Testis (tissue), 3 donors: ENCODE results near the gene LRRD1. TPM values are rescaled to one million over a fixed set of nuclear protein-coding genes. Genes with fewer than 3 reads are reported as not detected.
"Not testable (repeated sequence)": the region's sequence is repeated elsewhere in the genome, so short reads cannot be mapped to it uniquely, and the experiment has no call there.

Experiments
- DNase-seq: peaks from one replicate; pipeline ENCODE4 v3.0.0-alpha.2; 2019
- H3K27ac ChIP-seq, 2 donors: fragments of 200-600 bp; sonication (generic); one replicate each; pipeline ENCODE4 v1.5.1; 2019
- H3K27me3 ChIP-seq: fragments of 200-600 bp; sonication (generic); one replicate; pipeline ENCODE4 v1.5.1; 2019
- H3K36me3 ChIP-seq: fragments of 200-600 bp; sonication (generic); one replicate; pipeline ENCODE4 v1.5.1; 2017; ENCODE audit warnings: low read depth; ENCODE audit errors: missing control alignments
- H3K4me1 ChIP-seq: fragments of 200-600 bp; sonication (generic); one replicate; pipeline ENCODE4 v1.5.1; 2019
- H3K4me3 ChIP-seq, 2 donors: fragments of 200-600 bp; sonication (generic); one replicate each; pipeline ENCODE4 v1.5.1; 2017 to 2019
- H3K9me3 ChIP-seq: fragments of 200-600 bp; sonication (generic); one replicate; pipeline ENCODE4 v1.5.1; 2017
- POLR2A ChIP-seq: fragments of 450-650 bp; IDR thresholded peaks from one replicate; pipeline ENCODE4 v1.6.1; 2017; ENCODE audit warnings: antibody characterized with exemption, mild to moderate bottlenecking, moderate library complexity
- WGBS, 2 donors: methylation state at CpG; one replicate each; pipeline ENCODE4 v1.1.5; 2018; 5-methylcytosine and 5-hydroxymethylcytosine counted together
- intact Hi-C: fragments of 100-400 bp; cut with DNase I; formaldehyde crosslinking; loops from one replicate; pipeline ENCODE4 v1.15.1; 2023; ENCODE audit warnings: low total_unique reads
- polyA plus RNA-seq: library from polyadenylated mRNA; stranded (reverse); fragments of 350-450 nt; fragmentation: Illumina TruSeq; extraction: RNeasy Lipid Tissue Mini Kit (QIAGEN cat#74804); gene quantifications from one replicate; pipeline ENCODE4 v1.2.3, GENCODE V29; 2014; ENCODE audit warnings: low read depth, low replicate concordance; ENCODE audit not compliant: insufficient read depth
- total RNA-seq, 2 donors: library from RNA; depleted of rRNA; stranded (reverse); fragments of >200 nt; gene quantifications; one replicate each; pipeline ENCODE4 v1.2.3, GENCODE V29; 2016
- TF ChIP-seq, protein P1 (sequence below), 3 experiments: fragments of 450-650 bp in 2 of 3; fragments of 200-600 bp in 1 of 3; sonication (generic) in 1 of 3; IDR thresholded peaks; one replicate each; pipeline ENCODE4 v1.5.1; 2016 to 2019; ENCODE audit warnings: antibody characterized with exemption in 3 of 3, mild to moderate bottlenecking in 2 of 3, moderate library complexity in 1 of 3

Gene LRRD1
- total and polyA plus RNA-seq, 3 donors from 2014 or later, result 7.7 to 14.8 (median 8.7) TPM

DNA sequence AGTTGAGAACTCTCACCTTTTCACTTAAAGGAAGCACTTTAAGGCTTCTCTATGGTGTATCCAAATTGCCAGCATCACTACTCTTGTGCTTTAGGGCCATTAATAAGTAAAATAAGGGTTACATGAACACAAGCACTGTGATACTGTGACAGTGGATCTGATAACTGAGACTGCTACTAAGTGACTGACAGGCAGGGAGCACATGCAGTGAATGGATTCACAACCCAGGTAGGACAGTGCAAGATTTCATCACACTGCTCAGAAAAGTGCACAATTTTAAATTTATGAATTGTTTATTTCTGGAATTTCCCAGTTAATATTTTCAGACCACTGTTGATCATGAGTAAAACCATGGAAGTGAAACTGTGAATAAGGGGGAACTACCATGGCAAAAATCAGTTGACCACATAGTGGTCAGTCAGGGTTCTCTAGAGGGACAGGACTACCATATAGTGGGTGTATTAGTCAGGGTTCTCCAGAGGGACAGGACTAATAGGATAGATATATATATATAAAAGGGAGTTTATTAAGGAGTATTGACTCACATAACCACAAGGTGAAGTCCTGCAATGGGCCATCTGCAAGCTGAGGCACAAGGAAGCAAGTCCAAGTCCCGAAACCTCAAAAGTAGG lies 23.7 kb downstream of the LRRD1 start:
- no peak overlapping the region for H3K27ac ChIP-seq
- H3K9me3 ChIP-seq, result no peaks in the 10 kb centered on the region
- no peaks in the 10 kb centered on the region for H3K36me3 ChIP-seq
- H3K27me3 ChIP-seq, result no peaks in the 10 kb centered on the region
- TF ChIP-seq POLR2A, result no peak
- TF ChIP-seq, protein P1, sequence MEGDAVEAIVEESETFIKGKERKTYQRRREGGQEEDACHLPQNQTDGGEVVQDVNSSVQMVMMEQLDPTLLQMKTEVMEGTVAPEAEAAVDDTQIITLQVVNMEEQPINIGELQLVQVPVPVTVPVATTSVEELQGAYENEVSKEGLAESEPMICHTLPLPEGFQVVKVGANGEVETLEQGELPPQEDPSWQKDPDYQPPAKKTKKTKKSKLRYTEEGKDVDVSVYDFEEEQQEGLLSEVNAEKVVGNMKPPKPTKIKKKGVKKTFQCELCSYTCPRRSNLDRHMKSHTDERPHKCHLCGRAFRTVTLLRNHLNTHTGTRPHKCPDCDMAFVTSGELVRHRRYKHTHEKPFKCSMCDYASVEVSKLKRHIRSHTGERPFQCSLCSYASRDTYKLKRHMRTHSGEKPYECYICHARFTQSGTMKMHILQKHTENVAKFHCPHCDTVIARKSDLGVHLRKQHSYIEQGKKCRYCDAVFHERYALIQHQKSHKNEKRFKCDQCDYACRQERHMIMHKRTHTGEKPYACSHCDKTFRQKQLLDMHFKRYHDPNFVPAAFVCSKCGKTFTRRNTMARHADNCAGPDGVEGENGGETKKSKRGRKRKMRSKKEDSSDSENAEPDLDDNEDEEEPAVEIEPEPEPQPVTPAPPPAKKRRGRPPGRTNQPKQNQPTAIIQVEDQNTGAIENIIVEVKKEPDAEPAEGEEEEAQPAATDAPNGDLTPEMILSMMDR (IDR thresholded peaks at IDR 0.05), result no peak
- DNase-seq, result no peak
- WGBS, 2 donors, result 93 to 96% methylated on average over 1 of the region's 1 CpG
- no peaks in the 10 kb centered on the region for H3K4me1 ChIP-seq
- intact Hi-C loops, result no loop called here
- H3K4me3 ChIP-seq, result no peak overlapping the region

DNA sequence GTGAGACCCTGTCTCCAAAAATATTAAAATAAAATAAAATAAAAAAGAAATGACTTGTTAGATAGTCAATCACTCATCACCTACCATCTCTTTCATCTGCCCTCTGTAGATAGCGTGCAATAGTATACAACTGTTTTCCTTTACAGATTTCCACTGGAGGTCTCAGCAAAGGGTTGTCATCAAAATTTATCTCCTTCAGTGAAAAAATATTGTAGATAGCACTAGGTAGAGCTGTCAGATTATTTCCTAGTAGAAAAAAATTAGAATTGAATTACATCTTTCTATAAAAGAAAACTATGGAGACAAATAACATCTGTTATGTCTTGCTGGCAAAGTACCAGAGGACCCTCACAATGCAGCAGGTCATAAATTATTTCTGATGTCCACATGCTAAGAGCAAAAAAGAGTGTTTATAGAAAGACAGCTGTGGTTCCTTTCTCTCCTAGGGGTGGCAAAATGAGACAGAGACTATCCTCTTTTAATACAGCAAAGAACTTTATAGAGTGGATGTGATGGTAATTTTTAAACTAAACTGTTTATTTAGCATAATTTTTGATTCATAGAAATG lies 28.4 kb downstream of the LRRD1 start:
- TF ChIP-seq POLR2A, result no peak
- TF ChIP-seq, protein P1 (IDR thresholded peaks at IDR 0.05), result no peak
- 93 to 96% methylated on average over 1 of the region's 1 CpG for WGBS, 2 donors
- H3K36me3 ChIP-seq, result no peaks in the 10 kb centered on the region

DNA sequence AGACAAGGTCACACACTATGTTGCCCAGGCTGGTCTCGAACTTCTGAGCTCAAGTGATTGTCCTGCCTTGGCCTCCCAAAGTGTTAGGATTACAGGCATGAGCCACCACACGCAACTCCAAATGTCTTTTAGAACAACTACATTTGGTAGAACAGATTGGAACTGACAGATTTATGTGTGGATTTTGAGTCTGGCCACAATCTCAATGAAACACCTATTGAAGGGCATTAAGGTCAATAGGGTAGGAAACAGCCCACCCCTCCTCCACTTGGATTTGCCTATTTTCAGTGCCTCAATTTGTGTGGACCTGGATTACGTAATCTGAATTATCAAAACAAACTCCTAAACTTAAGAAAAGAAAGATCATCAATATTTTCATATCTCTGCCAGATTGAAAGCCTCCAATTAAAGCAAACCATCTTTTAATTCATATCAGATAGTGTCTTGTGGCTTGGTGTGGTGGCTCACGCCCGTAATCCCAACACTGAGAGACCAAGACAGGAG lies 29.2 kb downstream of the LRRD1 start:
- no peaks in the 10 kb centered on the region for H3K9me3 ChIP-seq
- intact Hi-C loops, result no loop called here
- H3K27ac ChIP-seq, result no peak overlapping the region
- no peak for TF ChIP-seq POLR2A
- TF ChIP-seq, protein P1 (IDR thresholded peaks at IDR 0.05), result no peak
- H3K36me3 ChIP-seq, result no peaks in the 10 kb centered on the region
- no peak overlapping the region for H3K4me3 ChIP-seq
- DNase-seq, result no peak
- no peaks in the 10 kb centered on the region for H3K4me1 ChIP-seq
- H3K27me3 ChIP-seq, result no peaks in the 10 kb centered on the region
- 86 to 89% methylated on average over 5 of the region's 5 CpGs for WGBS, 2 donors

More for the DNA sequence above, 28.4 kb downstream of the LRRD1 start:
- no peaks in the 10 kb centered on the region for H3K9me3 ChIP-seq
- H3K27ac ChIP-seq, result no peak overlapping the region
- no peak for DNase-seq
- intact Hi-C loops, result no loop called here
- H3K4me3 ChIP-seq, result no peak overlapping the region
- no peaks in the 10 kb centered on the region for H3K27me3 ChIP-seq
- no peaks in the 10 kb centered on the region for H3K4me1 ChIP-seq

GRCh38 chr7:92143192-92143880 lies 35.6 kb downstream of the LRRD1 start:
- H3K36me3 ChIP-seq, H3K27ac ChIP-seq, H3K27me3 ChIP-seq, H3K9me3 ChIP-seq, H3K4me1 ChIP-seq, DNase-seq, intact Hi-C loops: not testable (repeated sequence)
- H3K4me3 ChIP-seq, result peak overlapping the region; percentile 15 to 45
- 79 to 82% methylated on average over 7 to 50 of the region's 50 CpGs for WGBS, 2 donors

DNA sequence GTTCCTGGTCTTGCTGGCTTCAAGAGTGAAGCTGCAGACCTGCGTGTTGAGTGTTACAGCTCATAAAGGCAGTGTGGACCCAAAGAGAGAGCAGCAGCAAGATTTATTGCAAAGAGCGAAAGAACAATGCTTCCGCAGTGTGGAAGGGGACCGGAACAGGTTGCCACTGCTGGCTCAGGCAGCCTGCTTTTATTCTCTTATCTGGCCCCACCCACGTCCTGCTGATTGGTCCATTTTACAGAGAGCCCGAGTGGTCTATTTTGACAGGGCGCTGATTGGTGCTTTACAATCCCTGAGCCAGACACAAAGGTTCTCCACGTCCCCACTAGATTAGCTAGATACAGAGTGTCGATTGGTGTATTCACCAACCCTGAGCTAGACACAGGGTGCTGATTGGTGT lies 36.2 kb downstream of the LRRD1 start:
- H3K27ac ChIP-seq, H3K9me3 ChIP-seq, H3K4me1 ChIP-seq, H3K36me3 ChIP-seq, H3K27me3 ChIP-seq, intact Hi-C loops: not testable (repeated sequence)
- DNase-seq, result peak; percentile 61
- WGBS, 2 donors, result 68 to 76% methylated on average over 9 of the region's 9 CpGs
- H3K4me3 ChIP-seq, result peak overlapping the region; percentile 15 to 45
